ENCODE results near the gene GOLGA2.

GOLGA2 gene

DNA sequence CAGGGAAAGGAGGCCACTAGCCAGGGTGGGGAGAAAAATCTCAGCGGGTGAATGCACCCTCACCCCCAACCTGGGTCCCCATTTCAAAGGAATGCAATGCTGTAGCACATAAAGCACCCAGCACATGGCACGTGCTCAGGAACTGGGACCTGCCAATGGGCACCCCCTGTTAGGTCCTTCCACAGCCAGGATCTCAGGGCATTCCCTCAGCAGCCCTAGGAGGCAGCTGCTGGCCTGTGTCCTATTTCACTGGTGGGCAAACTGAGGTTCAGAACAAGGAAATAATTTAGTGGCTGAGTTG is 63.9 kb downstream of the GOLGA2 start:
- no peak for DNase-seq

GRCh38 chr9:128211186-128211980 is 64.4 kb downstream of the GOLGA2 start:
- no peak for DNase-seq

- DNase-seq, result no peak
These were observed 66.7 kb downstream of the GOLGA2 start for GRCh38 chr9:128208946-128209669.

DNA sequence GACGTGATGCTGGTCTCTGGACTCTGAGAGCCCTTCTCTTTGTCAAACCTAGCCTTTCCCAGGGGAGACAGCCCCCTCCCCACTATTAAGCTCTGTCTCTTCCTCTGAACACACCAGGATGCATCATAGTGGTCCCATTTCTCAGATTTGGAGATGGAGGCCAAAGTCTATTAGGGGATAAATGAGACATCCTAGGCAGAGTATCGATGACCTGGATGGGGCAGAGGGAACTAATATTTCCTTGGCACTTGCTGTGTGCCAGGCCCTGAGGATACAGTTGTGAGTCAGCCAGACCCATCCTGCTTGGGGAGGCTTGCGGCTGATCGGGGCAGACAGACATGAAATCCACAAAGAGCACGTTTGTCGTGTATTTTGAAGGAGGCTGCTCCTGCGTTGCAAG is 67.4 kb downstream of the GOLGA2 start:
- no peak for DNase-seq

DNA sequence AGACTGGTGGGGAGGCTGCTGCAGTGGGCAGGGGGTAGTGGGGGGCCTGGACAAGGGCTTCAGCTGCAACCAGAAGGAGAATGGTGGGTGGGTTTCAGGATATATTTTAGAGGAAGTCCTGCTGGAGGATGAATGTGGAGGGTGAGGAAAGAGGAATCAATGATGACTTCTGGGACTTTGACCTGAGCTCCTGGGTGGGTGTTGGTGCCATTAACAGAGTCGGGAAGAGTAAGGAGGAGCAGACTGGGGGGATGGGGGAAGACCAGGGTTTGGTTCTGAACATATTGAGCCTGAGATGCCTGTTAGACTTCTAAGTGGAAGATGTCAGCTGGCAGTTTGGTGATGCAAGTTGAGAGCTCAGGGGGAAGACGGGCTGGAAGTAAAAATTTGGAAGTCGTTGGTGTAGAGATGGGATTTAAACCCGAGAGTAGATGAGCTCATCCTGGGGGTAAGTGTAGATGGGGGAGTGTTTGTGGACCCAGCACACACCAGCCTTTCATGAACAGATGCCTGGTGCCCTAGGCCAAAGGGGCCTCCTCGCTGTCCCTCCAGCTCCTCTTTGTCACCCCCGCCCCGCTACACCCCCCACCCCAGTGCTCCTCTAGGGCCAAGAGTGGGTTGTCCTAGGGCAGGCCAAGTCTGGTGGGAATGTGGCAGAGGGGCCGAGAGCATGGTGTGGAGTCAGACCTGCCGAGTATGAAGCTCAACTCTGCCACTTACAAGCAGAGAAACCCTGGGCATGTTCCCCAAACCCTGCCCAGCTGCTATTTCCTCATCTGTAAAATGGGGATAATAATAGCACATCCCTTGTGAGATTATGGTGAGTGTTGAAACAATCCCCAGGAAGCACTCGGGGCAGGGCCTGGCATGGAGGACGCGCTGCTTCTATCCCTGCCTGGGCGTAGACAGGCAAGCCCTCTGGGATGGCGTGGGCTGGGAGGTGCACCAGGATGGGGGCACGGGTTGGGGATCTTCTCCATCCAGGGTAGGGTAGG is 68.6 kb downstream of the GOLGA2 start:
- no peak for DNase-seq

DNA sequence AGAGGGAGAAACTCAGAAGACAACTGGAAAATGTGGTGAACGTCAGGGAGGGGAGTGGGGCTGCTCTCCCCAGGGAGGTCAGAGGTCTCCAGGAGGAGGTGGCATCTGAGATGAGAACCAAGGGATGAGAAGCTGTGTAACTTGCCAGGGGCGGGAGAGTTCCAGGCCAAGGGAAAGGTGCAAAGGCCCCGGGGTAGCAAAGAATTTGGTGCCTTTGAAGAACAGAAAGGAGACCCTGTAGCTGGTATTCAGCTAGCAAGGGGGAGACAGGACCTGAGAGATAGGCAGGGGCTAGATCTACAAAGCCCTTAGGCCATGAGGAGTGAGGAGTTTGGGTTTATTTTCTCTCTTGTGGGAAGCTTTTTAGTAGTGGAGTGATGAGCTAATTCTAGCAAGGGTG is 69.3 kb downstream of the GOLGA2 start:
- no peak for DNase-seq
